ENCODE data around the gene TMEM25.

Gene TMEM25

DNA sequence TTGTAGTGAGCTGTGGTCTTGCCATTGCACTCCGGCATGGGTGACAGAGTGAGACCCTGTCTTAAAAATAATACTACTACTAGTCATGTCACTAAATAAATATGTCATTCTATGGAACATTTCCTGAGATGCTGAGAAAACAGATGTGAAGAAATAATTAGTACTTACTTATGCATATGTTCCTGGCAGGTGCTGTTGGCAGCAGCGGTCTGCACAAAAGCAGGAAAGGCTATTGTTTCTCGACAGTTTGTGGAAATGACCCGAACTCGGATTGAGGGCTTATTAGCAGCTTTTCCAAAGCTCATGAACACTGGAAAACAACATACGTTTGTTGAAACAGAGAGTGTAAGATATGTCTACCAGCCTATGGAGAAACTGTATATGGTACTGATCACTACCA is 50.1 kb downstream of the TMEM25 start:
- Histone ChIP-seq H3K4me1 (peaks cover 0 to 14% (median 0%) of the 10 kb centered on the region in 10 experiments; a peak in 2 of 20 replicates), H3K27me3 (no peaks in the 10 kb centered on the region), H4K20me1 (peaks cover 69 to 100% (median 95%) of the 10 kb centered on the region in 11 experiments), H3K4me2 (no peak overlapping the region), H3K27ac (no peak overlapping the region), H3K9ac (no peak overlapping the region), H3K9me3 (replicated peaks in 1 of 11) (no peaks in the 10 kb centered on the region), H3K36me3 (peaks cover 74 to 95% (median 80%) of the 10 kb centered on the region in 11 experiments), H3K4me3 (no peak overlapping the region)
- TF ChIP-seq Cebpa-rat (IDR thresholded peaks at IDR 0.05), result no peak
